Endothelial cell of umbilical vein (primary cell): ENCODE results near the gene SLIT1.

Experiments used
- EZH2 ChIP-seq: IDR thresholded peaks from 2 replicates; pipeline ENCODE4 v1.6.1; 2012; ENCODE audit warnings: borderline replicate concordance, low read depth, mild to moderate bottlenecking, moderate library complexity, low read length, inconsistent platforms; ENCODE audit not compliant: severe bottlenecking
- FOS ChIP-seq: IDR thresholded peaks from 2 replicates; pipeline ENCODE4 v1.6.1; 2011; ENCODE audit warnings: mild to moderate bottlenecking, low read length, moderate library complexity, borderline replicate concordance; ENCODE audit not compliant: insufficient read depth
- GATA2 ChIP-seq: IDR thresholded peaks from 2 replicates; pipeline ENCODE4 v1.7.0; 2011; ENCODE audit warnings: low read depth, mild to moderate bottlenecking, moderate library complexity, mixed read lengths, low read length; ENCODE audit not compliant: insufficient read length, insufficient read depth
- JUN ChIP-seq: IDR thresholded peaks from 2 replicates; pipeline ENCODE4 v1.6.1; 2011; ENCODE audit warnings: borderline replicate concordance, low read depth; ENCODE audit not compliant: insufficient read length, insufficient read depth
- MAX ChIP-seq: IDR thresholded peaks from 2 replicates; pipeline ENCODE4 v1.6.1; 2011; ENCODE audit not compliant: insufficient read depth, insufficient read length
- POLR2A ChIP-seq: IDR thresholded peaks from 2 replicates; pipeline ENCODE4 v1.6.1; 2012; ENCODE audit warnings: low read depth, mild to moderate bottlenecking, control low read depth, low read length
- POLR2AphosphoS5 ChIP-seq: IDR thresholded peaks from 2 replicates; pipeline ENCODE4 v1.6.1; 2012; ENCODE audit warnings: low read depth, mild to moderate bottlenecking, control low read depth, low read length, moderate library complexity; ENCODE audit not compliant: insufficient read depth
- TF ChIP-seq, protein P1 (sequence below), 2 donors: IDR thresholded peaks; 1 replicate in 1 of 2; 2 replicates in 1 of 2; pipeline ENCODE4 v1.5.1; 2011; ENCODE audit warnings: low read length in 2 of 2, mild to moderate bottlenecking in 2 of 2, moderate library complexity in 2 of 2, control low read depth in 1 of 2, inconsistent platforms in 1 of 2, low read depth in 1 of 2; ENCODE audit not compliant: insufficient read depth in 1 of 2; ENCODE audit errors: extremely low read depth in 1 of 2

DNA sequence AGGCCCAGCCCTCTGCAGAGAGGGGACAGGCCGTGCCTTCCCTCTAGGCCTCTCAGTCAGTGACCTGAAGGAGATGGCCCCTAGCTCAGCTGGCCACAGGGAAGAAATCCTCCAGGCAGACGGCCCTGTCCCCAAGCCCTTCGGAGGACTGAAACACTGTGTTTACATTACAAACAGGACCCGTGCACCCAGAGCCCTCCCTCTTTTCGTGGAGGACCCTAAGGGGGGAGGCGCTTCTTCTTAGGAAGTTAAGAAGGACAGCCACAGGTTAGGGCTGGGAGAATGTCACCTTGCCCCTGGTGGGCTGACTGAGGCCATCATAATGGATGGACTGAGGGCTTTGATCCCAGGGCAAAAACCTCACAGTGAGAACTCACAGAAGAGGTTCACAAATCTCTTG lies 154.9 kb downstream of the SLIT1 start:
- TF ChIP-seq, protein P1, sequence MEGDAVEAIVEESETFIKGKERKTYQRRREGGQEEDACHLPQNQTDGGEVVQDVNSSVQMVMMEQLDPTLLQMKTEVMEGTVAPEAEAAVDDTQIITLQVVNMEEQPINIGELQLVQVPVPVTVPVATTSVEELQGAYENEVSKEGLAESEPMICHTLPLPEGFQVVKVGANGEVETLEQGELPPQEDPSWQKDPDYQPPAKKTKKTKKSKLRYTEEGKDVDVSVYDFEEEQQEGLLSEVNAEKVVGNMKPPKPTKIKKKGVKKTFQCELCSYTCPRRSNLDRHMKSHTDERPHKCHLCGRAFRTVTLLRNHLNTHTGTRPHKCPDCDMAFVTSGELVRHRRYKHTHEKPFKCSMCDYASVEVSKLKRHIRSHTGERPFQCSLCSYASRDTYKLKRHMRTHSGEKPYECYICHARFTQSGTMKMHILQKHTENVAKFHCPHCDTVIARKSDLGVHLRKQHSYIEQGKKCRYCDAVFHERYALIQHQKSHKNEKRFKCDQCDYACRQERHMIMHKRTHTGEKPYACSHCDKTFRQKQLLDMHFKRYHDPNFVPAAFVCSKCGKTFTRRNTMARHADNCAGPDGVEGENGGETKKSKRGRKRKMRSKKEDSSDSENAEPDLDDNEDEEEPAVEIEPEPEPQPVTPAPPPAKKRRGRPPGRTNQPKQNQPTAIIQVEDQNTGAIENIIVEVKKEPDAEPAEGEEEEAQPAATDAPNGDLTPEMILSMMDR (IDR thresholded peaks at IDR 0.05; ENCODE audit: extremely low read depth in 1 of 2, insufficient read depth in 1 of 2, low read depth in 1 of 2, low read length in 2 of 2) = no peak
- no peak for TF ChIP-seq MAX
- no peak for TF ChIP-seq EZH2
- no peak for TF ChIP-seq POLR2AphosphoS5
- no peak for TF ChIP-seq FOS
- TF ChIP-seq POLR2A = no peak
- TF ChIP-seq JUN = no peak
- TF ChIP-seq GATA2 = no peak
